CD4-positive, alpha-beta T cell treated with Interleukin-21 for 1 hour (primary cell): Measurements from ENCODE around the gene EYS.
"Not testable (repeated sequence)": the region's sequence is repeated elsewhere in the genome, so short reads cannot be mapped to it uniquely, and the experiment has no call there.

Experiments used
- DNase-seq: peaks from one replicate; pipeline ENCODE4 v3.0.0-alpha.2; 2020

Gene EYS

DNA sequence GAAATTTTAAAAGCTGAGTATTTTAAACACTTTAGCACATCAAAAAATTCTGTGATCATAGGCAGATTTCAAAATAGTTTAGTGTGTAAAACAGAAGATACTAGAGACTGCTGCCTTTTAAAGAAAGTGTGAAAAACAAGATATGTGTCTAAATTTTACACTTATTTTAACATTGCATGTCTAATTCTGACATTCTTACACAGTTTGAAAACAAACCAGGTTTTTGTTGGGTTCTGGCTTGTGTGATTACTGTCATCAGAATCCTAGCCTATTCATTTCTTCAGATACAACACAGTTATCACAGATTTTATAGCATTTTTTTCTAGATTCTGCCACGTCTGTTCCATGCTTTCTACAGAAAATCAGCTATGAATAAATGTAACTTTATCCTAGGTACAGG, 257.1 kb downstream of the EYS start:
- no peak for DNase-seq

DNA sequence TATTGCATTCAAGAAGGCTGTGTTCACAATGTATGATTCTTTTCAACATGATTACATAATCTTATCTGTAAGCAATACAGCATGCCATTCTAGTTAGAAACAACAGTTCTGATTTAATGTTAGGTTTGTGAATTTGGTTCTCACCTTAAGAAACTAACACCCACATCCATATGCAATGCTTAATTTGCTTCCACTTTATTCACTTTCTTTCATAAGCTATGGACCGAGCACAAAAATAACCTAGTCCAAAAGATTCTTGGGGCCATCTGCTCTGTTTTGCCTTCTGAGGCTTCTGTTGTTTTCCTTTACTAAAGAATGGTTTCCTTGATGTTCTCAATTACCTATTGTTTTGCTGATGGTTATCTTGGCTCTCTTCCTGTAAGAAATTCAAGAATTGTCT, 258.2 kb downstream of the EYS start:
- DNase-seq = no peak

DNA sequence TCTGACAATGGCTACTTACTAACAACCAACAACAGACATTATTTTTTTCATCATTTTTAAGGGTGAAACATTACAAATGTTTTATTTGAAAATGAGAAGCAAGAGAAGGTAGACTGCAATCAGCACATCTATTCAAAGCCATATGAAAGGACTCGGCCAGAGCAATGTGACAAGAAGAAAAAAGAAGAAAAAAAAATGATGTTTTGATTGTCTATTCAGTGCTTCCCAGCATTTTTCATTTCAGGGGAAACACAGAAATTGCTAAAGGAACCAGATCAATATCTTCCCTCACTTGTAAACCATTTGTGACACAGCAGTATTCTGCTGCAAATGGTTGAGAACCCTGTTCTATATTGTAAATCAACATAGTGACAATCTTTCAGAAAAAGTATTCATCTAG, 270.7 kb downstream of the EYS start:
- DNase-seq = no peak

DNA sequence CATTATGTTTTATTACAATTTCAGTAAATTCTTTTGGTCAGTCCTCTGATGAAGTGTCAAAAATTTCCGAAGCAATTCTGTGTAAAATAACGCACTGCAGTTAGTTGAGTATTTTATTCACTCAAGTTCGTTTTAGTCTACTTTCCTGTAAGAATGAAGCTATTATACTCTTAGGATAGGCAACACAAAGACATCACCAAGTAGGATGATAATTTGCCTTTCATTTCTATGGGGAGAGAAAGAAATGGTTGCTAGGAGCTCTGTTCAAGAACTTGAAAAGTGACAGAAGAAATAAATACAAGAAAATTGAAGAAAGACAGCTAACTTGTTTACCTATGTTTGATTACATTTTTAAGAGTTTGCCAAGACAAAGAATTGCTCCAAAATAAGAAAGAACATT, 290.4 kb downstream of the EYS start:
- DNase-seq = no peak

DNA sequence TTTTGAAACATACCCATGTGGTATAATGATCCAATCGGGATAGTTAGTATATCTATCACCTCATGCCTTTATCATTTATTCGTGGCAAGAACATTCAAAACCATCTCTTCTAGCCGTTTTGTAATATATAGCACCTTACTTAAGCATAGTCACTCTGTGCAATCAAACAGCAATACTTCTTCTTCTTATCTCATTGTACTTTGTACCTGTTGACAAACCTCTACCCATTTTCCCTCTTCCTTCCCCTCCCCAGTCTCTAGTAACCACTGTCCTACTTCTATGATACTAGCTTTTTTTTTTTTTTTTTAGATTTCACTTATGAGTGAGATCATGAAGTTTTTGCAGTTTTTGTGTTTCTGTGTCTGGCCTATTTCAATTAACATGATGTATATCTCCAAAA, 296.7 kb downstream of the EYS start:
- DNase-seq = no peak

DNA sequence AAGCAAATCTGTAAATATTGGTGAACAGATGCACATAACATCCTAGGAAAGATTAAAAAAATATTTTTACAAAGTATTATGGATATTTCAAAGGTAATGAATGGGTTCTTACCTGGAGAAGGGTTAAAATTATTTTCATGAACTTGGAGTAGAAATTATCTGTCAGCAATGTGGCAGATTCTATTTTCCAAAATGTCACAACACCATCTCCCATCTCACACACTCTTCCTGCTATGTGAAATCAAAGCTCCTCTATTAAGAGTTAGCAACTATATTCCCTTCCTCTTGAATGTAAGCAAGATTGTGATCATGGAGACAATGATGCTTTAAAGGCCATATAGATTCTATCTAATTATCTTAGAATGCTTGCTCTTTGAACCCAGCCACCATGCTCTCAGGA, 304.5 kb downstream of the EYS start:
- DNase-seq = no peak

DNA sequence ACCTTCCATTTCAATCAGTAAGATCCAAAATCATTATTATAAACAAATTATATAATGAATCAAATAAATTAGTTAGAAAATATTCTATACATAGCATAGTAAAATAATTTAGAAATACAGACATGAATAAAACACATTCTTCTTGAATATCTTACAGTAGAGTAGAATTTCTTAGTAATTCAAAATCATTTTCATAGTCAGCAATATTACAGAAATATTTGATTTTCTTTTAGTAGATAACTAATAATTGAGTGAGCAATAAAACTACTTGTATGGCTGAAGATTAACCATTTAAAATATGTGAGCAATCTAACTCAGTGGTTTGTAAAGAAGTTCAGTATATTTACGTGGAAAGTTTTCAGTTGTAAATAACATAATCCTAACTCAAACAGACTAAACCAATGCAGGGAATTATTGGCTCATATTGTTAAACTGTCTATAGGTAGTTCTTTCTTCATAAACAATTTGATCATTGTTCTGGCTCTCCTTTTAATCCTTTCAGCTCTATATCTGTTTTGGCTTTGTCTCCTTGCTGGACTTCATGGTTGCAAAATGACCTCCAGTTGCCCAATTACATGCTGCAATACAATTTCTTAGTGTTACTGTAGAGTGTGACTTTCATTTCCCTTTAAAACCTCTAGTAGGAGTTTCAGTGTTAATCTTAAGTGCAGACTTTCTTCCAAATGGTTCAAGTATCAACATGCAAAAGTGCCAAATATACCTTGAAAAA, 307.5 kb downstream of the EYS start:
- no peak for DNase-seq

- DNase-seq = no peak
Measured at GRCh38 chr6:65398851-65399250, 308.2 kb downstream of the EYS start.

- no peak for DNase-seq
Measured at GRCh38 chr6:65350530-65350929, 356.5 kb downstream of the EYS start.

- DNase-seq = not testable (repeated sequence)
Measured at GRCh38 chr6:65302655-65303054, 404.4 kb downstream of the EYS start.

DNA sequence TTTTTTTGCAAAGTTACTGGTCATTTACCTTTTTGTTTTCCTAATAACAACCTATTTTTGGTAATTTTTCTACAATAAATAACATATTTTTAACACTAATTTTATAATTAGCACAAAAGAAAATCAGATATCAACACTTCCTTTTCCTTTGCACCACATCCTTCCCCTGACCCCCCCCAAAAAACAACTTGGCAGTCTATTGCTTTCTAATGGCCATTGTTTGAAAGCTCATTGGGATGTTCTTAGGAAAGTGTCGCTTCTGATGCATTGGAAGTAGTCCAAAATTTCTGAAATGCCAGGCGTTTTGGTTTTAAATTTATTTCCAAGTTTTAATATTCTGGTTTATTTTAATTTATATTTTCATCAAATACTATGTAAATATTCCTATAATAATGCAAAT, 407.8 kb downstream of the EYS start:
- no peak for DNase-seq

- DNase-seq = no peak
Measured at GRCh38 chr6:65295812-65296211, 411.2 kb downstream of the EYS start.

GRCh38 chr6:65289491-65289890, 417.5 kb downstream of the EYS start:
- DNase-seq = no peak

GRCh38 chr6:65285275-65285674, 421.8 kb downstream of the EYS start:
- no peak for DNase-seq

GRCh38 chr6:65280060-65280459, 427.0 kb downstream of the EYS start:
- no peak for DNase-seq

DNA sequence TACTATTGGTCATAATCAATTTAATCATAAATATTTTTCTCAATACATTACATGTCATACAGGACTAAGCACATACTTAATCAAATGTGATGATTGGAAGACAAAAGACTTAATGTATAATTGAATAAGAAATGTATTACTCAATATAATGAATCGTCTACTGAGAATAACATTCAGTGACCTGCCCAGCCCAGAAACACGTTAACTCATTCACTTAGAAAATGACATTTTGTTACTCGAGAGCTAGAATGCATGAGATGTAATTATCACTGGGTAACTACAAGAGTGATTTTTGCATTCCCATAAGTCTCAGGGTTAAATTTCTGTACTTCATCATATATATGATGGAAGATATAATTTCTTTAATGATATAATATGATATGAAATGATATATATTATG, 444.8 kb downstream of the EYS start:
- no peak for DNase-seq

- DNase-seq = no peak
Measured at GRCh38 chr6:65259982-65260381, 447.0 kb downstream of the EYS start.

- no peak for DNase-seq
Measured at GRCh38 chr6:65259059-65259458, 448.0 kb downstream of the EYS start.

- DNase-seq = no peak
Measured at GRCh38 chr6:65253041-65253440, 454.0 kb downstream of the EYS start.

DNA sequence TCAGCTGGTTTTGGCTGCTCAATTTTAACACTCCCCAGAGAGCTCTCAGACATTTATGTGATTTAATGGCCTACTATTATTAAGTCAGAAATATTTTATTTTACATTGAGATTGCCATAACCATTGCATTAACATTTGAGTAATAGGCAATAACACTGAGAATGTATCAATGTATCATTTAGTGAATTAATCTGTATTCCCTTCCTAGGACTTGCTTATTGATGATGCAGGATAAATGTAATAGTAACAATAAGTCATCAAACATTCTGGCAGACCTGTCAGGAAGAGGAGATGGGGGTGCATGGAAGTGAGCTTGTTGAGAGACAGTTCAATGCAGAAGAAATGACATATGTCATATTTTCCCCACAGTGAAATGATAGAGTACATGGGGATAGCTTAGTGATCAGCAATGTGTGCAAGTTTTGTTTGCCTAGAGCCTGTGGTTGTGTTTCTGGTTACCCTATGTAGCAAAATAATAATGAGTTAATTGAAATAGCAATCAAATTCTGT, 458.9 kb downstream of the EYS start:
- DNase-seq = no peak

DNA sequence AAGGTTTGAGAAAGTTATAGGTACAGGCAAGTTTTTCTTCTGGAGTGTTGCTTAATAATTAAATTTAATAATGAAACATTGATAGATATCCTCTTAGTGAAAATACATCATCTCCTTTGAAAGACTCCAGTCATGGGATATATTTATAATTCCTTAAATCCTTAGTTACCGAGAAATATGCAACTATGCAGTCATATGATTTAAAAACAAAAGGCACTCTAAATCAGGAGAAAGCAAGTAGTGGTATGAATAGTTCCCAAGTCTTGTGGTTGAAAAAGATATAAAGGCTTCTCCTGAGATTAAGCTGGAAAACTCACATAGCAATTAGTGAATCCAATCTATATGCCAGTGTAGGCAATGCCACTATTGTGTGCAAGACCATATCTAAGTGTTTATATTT, 475.4 kb downstream of the EYS start:
- DNase-seq = no peak

DNA sequence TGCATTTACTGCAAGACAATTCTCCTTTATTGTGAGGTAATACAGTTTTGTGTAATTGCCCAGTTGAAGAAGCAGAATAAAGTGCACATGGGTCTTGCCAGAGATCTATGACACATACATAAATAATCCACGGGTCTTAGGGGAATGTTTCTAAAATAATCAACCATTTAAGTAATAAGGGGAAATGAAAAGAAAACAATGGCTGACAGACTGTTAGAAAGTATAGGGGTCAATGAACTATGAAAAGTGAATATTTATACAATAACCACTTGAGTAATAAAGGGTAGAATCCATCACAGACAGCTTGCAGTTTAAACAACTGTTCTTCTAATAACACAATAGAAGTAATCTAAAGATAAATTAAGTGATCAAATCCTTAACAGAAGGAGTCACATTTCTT, 477.2 kb downstream of the EYS start:
- DNase-seq = no peak

DNA sequence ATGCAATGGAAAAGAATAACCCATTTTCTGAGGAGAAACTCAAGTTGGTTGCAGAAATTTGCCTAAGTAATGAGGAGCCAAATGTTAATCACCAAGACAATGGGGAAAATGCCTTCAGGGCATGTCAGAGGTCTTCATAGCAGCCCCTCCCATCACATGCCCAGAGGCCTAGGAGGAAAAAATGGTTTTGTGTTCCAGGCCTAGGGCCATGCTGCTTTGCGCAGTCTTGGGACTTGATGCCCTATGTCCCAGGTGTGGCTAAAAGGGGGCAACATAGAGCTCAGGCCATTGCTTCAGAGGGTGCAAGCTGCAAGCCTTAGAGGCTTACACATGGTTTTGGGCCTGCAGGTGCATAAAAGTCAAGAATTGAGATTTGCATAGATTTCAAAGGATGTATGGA, 485.9 kb downstream of the EYS start:
- no peak for DNase-seq

DNA sequence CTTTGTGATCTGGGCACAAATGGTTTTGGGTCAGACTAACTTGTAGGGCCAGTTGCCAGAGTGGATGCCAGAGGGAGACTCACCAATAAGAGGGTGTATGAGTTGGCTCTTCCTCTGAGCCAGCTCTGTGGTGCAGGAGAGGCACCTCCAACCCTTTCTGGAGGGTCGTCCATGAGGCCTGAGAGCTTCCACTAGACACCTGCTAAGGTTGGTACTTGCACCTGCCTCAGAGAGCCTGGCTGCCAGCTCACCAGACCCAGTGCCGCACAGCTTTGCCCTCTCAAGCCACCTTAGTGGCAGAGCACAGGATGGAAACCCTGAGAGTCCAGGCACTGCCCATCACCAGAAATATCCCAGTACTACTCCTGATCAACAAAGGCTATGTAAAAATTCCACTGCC, 504.3 kb downstream of the EYS start:
- DNase-seq = no peak

- no peak for DNase-seq
Measured at GRCh38 chr6:65199683-65200082, 507.3 kb downstream of the EYS start.
